GM18505 (cell line): ENCODE measurements around the gene XBP1.
"Not testable (repeated sequence)": the region's sequence is repeated elsewhere in the genome, so short reads cannot be mapped to it uniquely, and the experiment has no call there.

Experiments used
- ATAC-seq: cut with Tn5 transposase; IDR thresholded peaks from one replicate; pipeline ENCODE4 v1.9.1; 2021; ENCODE audit not compliant: unreplicated experiment
- POLR2A ChIP-seq: IDR thresholded peaks from 4 replicates; pipeline ENCODE4 v1.6.1; 2011; ENCODE audit warnings: borderline replicate concordance; ENCODE audit not compliant: insufficient read depth, insufficient read length; ENCODE audit errors: extremely low read depth

The XBP1 gene

DNA sequence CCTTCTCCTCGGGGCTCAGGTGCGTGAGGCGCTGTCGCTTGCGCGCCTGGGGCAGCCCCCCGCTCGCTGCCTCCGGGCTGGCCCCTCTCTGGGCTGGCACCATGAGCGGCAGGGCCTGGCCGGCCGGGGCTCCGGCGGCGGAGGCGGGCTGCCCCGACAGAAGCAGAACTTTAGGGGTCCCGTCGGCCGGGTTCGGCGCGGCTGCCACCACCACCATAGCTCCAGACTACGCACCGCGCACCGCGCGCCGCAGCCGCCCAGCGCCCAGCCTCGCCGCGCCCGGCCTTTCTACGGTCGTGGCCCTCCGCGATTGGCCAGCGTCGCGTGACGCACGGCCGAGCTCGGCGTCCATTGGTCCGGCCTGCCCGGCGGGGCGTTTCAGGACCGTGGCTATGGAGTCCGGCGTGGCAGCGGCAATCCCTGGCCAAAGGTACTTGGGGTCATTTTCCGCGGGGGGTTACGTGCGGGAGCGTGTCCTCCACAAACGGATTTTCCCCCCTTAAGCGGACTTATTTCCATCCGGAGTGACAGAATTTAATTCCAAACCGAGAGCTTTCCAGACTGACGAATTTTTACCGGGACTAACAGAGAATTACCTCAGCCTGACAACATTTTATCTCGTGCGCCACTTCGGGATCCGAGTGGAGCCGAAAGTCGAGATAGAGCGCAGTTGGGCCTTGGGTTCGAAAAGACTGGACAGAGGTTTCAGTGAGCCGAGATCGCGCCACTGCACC lies at the start of gene XBP1:
TSS of gene XBP1 (minus strand) at position 262 of the 734 bp plus-strand sequence.
- TF ChIP-seq POLR2A: peak; percentile 97
- peak; percentile 75 for ATAC-seq

GRCh38 chr22:28846994-28847393 lies 46.6 kb upstream of the XBP1 start:
- ATAC-seq: no peak
- TF ChIP-seq POLR2A: no peak

DNA sequence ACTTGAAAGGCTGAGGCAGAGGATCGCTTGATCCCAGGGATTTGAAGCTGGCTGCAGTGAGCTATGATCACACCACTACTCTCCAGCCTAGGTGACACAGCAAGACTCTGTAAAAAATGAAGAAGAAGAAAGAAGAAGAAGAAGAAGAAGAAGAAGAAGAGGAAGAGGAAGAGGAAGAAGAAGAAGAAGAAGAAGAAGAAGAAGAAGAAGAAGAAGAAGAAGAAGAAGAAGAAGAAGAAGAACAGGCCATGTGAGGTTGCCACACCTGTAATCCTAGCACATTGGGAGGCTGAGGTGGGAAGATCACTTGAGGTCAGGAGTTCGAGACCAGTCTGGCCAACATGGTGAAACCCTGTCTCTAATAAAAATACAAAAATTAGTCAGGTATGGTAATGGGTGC lies 43.9 kb upstream of the XBP1 start:
- not testable (repeated sequence) for ATAC-seq

DNA sequence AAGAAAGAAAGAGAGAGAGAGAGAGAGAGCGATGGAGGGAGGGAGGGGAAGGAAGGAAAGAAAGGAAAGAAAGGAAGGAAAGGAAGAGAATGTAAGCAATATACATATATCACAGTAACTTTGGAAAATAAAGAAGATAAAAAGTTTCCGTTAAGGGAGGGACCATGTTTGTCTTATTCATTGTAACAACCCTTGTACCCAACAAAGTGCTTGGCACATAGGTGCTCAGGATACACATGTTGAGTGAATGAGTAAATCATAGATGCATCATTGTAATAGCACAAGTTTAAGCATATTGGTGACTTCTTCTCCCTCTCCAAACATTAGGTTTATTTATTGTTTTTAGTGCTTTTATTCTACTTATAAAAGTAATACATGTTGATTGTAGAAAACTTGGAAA lies 43.3 kb upstream of the XBP1 start:
- ATAC-seq: no peak
- no peak for TF ChIP-seq POLR2A

DNA sequence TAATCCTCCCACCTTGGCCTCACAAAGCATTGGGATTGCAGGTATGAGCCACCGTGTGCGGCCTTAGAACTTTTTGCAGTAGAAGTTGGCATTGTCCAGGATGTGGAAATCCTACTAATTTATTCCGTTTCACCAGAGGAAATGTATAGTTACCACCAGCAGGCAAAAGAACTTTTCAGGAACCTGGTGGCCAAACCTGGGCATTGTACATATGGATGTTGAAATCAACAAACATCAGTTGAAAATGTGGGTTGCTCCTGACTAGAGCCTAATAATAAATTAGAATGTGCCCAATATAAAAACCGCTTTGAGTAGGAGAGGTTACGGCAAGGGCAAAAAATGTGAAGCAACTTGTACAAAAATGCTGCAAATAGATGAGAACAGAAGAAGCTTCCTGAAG lies 40.7 kb upstream of the XBP1 start:
- no peak for TF ChIP-seq POLR2A
- no peak for ATAC-seq

DNA sequence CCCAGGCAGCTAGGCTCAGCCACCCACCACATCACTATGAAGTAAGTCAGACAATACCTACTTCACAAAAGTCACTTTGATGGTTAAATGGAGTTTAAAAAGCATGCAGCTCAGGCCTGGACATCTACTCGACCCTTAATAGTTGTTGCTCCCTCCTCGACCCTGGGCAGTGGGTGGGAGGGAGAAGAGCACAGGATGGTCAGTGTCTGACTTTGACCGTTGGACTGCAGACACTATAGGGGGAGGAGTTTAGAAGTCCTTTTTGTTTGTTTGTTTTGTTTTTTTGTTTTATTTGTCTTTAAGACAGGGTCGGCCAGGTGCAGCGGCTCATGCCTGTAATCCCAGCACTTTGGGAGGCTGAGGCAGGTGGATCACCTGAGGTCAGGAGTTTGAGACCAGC lies 38.6 kb upstream of the XBP1 start:
- ATAC-seq: no peak
- no peak for TF ChIP-seq POLR2A

DNA sequence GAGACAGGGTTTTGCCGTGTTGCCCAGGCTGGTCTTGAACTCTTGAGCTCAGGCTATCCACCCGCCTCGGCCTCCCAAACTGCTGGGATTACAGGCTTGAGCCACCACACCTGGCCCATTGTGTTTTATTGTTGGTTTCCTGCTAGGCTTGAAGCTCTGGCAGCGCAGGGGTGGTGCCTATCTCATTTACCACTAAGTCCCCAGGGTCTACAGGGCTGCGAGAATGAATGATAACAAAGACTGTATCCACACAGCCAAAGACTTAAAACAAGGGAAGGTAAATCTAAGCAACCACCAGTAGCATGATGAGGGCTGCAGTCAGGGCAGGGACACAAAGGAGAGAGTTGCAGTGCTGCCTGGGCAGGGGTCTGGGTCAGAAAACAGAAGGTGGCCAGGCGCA lies 37.3 kb upstream of the XBP1 start:
- no peak for ATAC-seq
- TF ChIP-seq POLR2A: no peak

- no peak for TF ChIP-seq POLR2A
- no peak for ATAC-seq
Measured at GRCh38 chr22:28835630-28836189, 35.3 kb upstream of the XBP1 start.

DNA sequence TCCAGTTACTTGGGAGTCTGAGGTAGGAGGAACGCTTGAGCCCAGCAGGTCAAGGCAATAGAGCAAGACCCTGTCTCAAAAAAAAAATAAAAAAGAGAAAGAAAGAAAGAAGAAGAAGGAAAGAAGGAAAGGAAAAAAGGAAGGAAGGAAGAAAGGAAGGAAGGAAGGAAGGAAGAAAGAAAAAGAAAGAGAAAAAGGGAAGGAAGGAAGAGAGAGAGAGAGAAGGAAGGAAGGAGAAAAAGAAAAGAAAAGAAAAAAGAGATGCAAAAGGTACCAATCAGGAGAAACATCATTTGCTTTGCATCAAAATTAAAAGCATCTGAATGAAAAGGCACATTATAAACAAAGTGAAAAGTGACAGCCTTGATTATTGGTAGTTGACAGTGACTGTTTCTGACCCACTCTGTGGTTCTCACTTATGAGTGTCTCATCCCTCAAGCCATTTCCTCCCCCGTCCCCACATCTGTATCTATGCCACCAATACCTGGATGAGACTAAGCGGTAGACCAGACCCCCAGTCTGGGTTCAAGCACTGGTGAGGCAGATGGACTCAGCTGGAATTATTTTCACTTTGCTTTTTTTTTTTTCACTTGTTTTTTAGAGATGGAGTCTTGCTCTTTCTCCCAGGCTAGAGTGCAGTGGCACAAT lies 33.0 kb upstream of the XBP1 start:
- no peak for ATAC-seq
- no peak for TF ChIP-seq POLR2A

GRCh38 chr22:28832731-28833130 lies 32.4 kb upstream of the XBP1 start:
- TF ChIP-seq POLR2A: no peak
- no peak for ATAC-seq

GRCh38 chr22:28831140-28832072 lies 31.0 kb upstream of the XBP1 start:
- no peak for ATAC-seq
- TF ChIP-seq POLR2A: no peak

DNA sequence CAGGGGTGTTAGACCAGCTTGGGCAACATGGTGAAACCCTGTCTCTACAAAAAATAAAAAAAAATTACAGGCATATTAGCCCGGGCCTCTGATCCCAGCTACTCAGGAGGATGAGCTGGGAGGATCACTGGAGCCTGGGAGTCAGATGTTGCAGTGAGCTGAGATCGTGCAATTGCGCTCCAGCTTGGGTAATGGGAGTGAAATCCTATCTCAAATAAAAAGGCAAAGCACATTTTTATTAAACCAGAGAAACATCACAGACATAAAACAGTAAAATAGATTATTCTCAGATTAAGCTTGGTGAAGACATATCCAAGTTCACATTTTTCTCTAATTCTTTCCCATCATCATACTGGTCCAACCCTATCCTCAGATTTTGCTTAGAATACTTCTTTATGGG lies 30.1 kb upstream of the XBP1 start:
- TF ChIP-seq POLR2A: no peak
- no peak for ATAC-seq
